ENCODE results near the gene ADCY9.
A peak's percentile ranks its signal among the peaks of the same experiment; 100 is the strongest.

ADCY9 gene

DNA sequence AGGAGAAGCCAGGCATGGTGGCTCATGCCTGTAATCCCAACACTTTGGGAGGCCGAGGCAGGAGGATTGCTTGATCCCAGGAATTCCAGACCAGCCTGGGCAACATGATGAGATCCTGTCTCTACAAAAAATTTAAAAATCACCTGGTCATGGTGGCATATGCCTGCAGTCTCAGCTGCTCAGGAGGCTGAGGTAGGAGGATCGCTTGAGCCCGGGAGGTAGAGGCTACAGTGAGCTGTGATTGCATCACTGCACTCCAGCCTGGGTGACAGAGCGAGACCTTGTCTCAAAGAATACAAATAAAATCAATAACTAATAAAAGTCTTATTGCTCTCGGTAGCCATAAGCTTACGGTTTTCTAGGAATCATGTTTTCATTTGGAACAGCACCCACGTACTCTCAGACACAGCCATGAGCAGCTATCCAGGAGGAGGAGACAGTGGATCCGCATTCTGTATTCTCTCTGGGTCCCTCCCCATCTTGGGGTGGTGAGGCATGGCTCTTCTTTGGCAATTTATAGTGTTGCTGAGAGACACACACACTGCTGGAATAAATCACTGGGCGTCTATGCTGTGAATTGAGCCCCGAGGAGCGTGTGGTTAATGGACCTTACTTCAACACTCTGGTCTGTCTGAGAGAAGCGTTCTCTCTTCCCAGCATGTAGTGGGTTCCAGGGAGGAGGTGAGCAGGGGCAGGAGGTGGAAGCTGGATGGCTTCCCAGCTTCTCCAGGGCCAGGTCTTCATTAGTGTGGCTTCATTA lies 8.5 kb upstream of the ADCY9 start:
- DNase-seq (ENCODE audit: low spot score): no peak
- no peak for FAIRE-seq

DNA sequence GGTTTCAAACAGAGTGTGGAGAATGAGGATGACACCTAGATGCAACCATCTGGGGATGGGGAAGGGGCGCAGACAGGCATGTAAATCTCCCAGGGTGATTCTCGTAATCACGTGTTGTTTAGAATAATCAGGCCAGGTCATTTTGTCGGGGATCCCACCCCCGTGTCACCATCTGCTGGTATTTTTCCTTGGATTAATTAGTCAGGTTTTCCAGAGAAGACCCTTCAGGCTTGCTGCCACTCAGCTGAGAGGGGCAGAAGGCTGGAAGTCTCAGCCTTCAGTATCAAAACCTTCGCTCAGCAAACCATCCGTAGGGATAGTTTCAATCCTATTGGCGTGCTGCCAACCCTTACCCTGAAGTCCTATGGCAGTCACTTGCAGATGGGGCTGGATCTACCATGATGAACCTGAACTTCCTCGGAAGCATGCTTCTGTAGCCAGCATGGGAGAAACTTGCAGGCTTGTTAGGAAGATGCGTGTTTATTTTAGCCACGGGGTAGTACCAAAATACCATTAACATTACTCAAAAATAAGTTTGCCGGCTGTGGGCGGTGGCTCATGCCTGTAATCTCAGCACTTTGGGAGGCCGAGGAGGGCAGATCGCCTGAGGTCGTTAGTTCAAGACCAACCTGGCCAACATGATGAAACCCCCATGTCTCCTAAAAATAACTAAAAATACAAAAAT lies 7.5 kb upstream of the ADCY9 start:
- FAIRE-seq (no peak), DNase-seq (ENCODE audit: low spot score) (no peak)

GRCh38 chr16:4120176-4120575 lies 3.9 kb upstream of the ADCY9 start:
- DNase-seq (ENCODE audit: low spot score): no peak
- FAIRE-seq: no peak

- FAIRE-seq: no peak
- no peak for DNase-seq (ENCODE audit: low spot score)
These were observed 972 bp upstream of the ADCY9 start for GRCh38 chr16:4117250-4117578.

GRCh38 chr16:4115949-4116318 lies 308 bp downstream of the ADCY9 start:
- DNase-seq (ENCODE audit: low spot score) (no peak), FAIRE-seq (no peak)

GRCh38 chr16:4115209-4115948 lies 863 bp downstream of the ADCY9 start:
- FAIRE-seq (no peak), DNase-seq (ENCODE audit: low spot score) (peak; percentile 80)

- no peak for DNase-seq (ENCODE audit: low spot score)
These were observed 1.7 kb downstream of the ADCY9 start for GRCh38 chr16:4114257-4115208.

GRCh38 chr16:4113358-4114256 lies 2.6 kb downstream of the ADCY9 start:
- no peak for FAIRE-seq

More at GRCh38 chr16:4114257-4115208, 1.7 kb downstream of the ADCY9 start:
- no peak for FAIRE-seq

DNA sequence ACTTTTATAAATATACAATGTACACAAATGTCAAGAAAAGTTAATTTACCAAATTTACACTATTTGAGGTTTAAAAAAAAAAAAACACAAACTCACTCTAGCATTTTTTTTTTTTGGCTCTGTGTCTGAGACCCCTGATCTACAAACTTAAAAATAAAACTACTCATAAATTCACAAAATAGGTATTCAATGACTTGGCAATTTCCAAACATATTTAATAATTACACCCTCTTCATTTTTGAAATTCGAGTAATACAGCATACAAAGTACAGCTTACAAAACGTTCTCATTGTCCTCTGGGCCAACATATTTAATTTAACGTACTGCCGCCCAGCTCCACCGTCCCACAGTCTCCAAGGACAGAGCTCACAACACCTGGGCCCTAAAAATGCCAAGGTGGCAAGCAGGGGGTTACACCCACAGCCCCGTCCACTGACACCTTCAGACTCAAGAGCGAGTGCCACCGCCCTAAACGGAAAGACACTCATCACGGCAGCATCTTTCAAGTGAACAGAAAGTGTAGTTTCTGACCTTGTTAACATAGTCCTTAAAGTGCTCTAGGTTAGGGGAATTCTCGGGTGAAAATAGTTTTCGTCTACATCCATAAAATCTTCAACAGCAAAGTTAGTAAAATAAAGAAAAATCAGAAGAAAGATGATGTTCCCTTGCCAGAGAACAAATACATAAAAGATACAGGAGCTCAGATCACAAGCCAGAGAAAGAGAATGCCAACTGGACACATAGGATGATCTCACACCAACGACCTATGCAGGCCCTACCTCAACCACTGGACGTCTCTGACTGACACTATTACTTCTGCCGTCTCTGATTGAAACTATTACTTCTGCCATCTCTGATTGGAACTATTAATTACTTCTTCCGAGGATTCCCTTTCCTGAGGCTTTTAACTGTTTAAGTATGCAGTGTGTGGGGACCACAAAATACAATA lies 4.2 kb downstream of the ADCY9 start:
- no peak for DNase-seq (ENCODE audit: low spot score)
- FAIRE-seq: no peak

More at GRCh38 chr16:4113358-4114256, 2.6 kb downstream of the ADCY9 start:
- DNase-seq (ENCODE audit: low spot score): no peak

- FAIRE-seq (no peak), DNase-seq (ENCODE audit: low spot score) (no peak)
These were observed 5.6 kb downstream of the ADCY9 start for GRCh38 chr16:4110680-4111079.

GRCh38 chr16:4110065-4110464 lies 6.2 kb downstream of the ADCY9 start:
- FAIRE-seq: no peak
- no peak for DNase-seq (ENCODE audit: low spot score)

DNA sequence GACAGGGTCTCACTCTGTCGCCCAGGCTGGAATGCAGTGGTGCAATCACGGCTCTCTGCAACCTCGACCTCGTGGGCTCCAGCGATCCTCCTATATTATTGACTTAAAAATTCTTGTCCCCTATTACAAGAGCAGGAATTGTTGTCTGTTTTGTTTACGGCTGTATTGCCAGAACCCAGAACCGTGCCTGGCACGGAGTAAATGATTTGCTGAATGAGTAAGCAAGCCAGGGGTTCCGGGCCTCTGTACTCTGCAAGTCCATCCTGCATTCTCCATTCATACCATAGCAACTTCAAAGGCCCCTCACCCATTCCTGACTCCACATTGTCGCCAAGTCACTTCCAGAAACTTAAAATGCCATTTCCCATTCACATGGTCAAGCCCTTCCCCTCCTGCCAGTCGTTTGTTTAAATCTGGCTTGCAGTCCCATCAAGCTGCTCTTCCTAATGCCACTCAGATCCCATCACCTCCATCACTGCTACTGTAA lies 6.9 kb downstream of the ADCY9 start:
- FAIRE-seq (no peak), DNase-seq (ENCODE audit: low spot score) (no peak)

DNA sequence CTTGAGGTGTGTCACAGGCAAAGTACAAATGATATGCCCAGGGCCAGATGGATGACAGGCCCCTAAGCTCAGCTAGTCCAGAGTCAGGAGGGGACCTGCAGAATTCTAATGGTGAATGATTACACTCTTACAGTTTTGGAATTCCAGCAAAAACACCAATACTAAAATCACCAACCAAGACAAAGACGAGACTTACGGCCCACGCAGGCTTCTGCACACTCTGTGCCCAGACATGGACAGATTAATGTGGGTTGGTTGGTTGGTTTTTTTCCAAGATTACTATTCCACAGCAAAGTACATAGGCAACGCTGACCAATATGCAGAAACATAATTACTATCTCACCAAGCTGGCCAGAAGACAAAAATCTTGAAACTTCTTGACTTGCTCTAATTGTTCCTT lies 9.7 kb downstream of the ADCY9 start:
- DNase-seq (ENCODE audit: low spot score): no peak
- FAIRE-seq: no peak

GRCh38 chr16:4105848-4106247 lies 10.4 kb downstream of the ADCY9 start:
- DNase-seq (ENCODE audit: low spot score) (no peak), FAIRE-seq (no peak)

DNA sequence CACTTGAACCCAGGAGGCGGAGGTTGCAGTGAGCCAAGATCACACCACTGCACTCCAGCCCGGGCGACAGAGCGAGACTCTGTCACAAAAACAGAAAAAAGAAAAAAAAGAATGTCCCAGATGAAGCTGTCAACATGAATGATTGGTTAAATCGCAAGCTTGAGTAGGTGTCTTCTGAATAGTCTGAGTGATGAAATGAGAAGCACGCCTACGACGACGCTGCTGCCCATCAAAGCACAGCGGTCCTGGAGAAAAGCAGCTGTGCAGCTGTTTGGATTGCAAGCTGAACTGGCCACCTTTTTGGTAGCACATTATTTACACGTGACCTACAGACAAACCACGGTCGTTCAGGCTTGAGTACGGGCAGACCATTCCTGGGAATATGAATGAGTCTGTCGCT lies 12.5 kb downstream of the ADCY9 start:
- no peak for FAIRE-seq
- no peak for DNase-seq (ENCODE audit: low spot score)

- FAIRE-seq (no peak), DNase-seq (ENCODE audit: low spot score) (no peak)
These were observed 14.6 kb downstream of the ADCY9 start for GRCh38 chr16:4101421-4102219.

DNA sequence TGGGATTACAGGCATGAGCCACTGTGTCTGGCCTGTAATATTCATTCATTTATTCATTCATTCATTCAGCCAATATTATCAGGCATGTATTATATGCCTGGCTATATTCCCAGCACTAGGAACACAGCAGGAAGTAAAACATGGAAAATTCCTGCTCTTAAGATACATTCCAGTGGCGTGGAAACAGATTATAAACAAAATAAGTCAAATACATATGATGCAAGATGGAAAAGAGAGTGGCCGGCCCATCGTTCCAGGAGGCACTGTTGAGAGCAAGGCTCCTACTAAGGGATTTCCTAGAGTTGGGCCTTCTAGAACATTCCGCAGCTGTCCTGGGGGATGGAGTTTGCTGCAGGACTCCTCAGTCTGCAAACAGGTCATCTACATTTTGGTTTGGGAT lies 17.7 kb downstream of the ADCY9 start:
- no peak for FAIRE-seq
- DNase-seq (ENCODE audit: low spot score): no peak

GRCh38 chr16:4097826-4098240 lies 18.4 kb downstream of the ADCY9 start:
- FAIRE-seq (no peak), DNase-seq (ENCODE audit: low spot score) (no peak)
